ENCODE measurements around the gene C11orf54.

Gene C11orf54

GRCh38 chr11:93710239-93710638 is 31.2 kb upstream of the C11orf54 start:
- no peak overlapping the region for H3K4me3 ChIP-seq (ENCODE audit: low read depth, low read length)
- no peak for DNase-seq (ENCODE audit: low read depth)
- no peak for TF ChIP-seq CTCF (IDR thresholded peaks at IDR 0.05; ENCODE audit: control insufficient read depth, extremely low read depth, insufficient read depth)

- DNase-seq (ENCODE audit: low read depth) = no peak
- TF ChIP-seq CTCF (IDR thresholded peaks at IDR 0.05; ENCODE audit: control insufficient read depth, extremely low read depth, insufficient read depth) = no peak
- H3K4me3 ChIP-seq (ENCODE audit: low read depth, low read length) = no peak overlapping the region
These were observed 28.8 kb upstream of the C11orf54 start for GRCh38 chr11:93712678-93713077.

- no peak overlapping the region for H3K4me3 ChIP-seq (ENCODE audit: low read depth, low read length)
- TF ChIP-seq CTCF (IDR thresholded peaks at IDR 0.05; ENCODE audit: control insufficient read depth, extremely low read depth, insufficient read depth) = no peak
- no peak for DNase-seq (ENCODE audit: low read depth)
These were observed 25.6 kb upstream of the C11orf54 start for GRCh38 chr11:93715797-93716396.

GRCh38 chr11:93717501-93717900 is 24.0 kb upstream of the C11orf54 start:
- H3K4me3 ChIP-seq (ENCODE audit: low read depth, low read length) = no peak overlapping the region
- no peak for DNase-seq (ENCODE audit: low read depth)
- TF ChIP-seq CTCF (IDR thresholded peaks at IDR 0.05; ENCODE audit: control insufficient read depth, extremely low read depth, insufficient read depth) = no peak

GRCh38 chr11:93718057-93718563 is 23.4 kb upstream of the C11orf54 start:
- no peak for TF ChIP-seq CTCF (IDR thresholded peaks at IDR 0.05; ENCODE audit: control insufficient read depth, extremely low read depth, insufficient read depth)
- no peak for DNase-seq (ENCODE audit: low read depth)
- H3K4me3 ChIP-seq (ENCODE audit: low read depth, low read length) = no peak overlapping the region

- H3K4me3 ChIP-seq (ENCODE audit: low read depth, low read length) = no peak overlapping the region
- DNase-seq (ENCODE audit: low read depth) = no peak
- no peak for TF ChIP-seq CTCF (IDR thresholded peaks at IDR 0.05; ENCODE audit: control insufficient read depth, extremely low read depth, insufficient read depth)
These were observed 22.2 kb upstream of the C11orf54 start for GRCh38 chr11:93719310-93719709.

GRCh38 chr11:93720522-93720921 is 20.9 kb upstream of the C11orf54 start:
- H3K4me3 ChIP-seq (ENCODE audit: low read depth, low read length) = no peak overlapping the region
- no peak for TF ChIP-seq CTCF (IDR thresholded peaks at IDR 0.05; ENCODE audit: control insufficient read depth, extremely low read depth, insufficient read depth)
- no peak for DNase-seq (ENCODE audit: low read depth)

Measured in LNCaP clone FGC (cell line).